Neural progenitor cell (in vitro differentiated cells): ENCODE results near the gene PLEKHG5.

ENCODE experiments used
- CTCF ChIP-seq: fragments of 200-600 bp; sonication (generic); IDR thresholded peaks from 2 replicates; pipeline ENCODE4 v1.5.1; 2017; ENCODE audit warnings: antibody characterized with exemption, mild to moderate bottlenecking
- EZH2 ChIP-seq: fragments of 200-600 bp; sonication (generic); IDR thresholded peaks from 2 replicates; pipeline ENCODE4 v1.6.1; 2017; ENCODE audit warnings: antibody characterized with exemption, mild to moderate bottlenecking, moderate library complexity

GRCh38 chr1:6506210-6507036 lies 15.0 kb upstream of the PLEKHG5 start:
- no peak for TF ChIP-seq CTCF
- no peak for TF ChIP-seq EZH2
